HG03439 (cell line): ENCODE data around the gene IL18BP.

Source experiments
- ATAC-seq: cut with Tn5 transposase; IDR thresholded peaks from one replicate; pipeline ENCODE4 v1.9.1; 2021; ENCODE audit warnings: mild to moderate bottlenecking, moderate library complexity; ENCODE audit not compliant: unreplicated experiment

Gene IL18BP

DNA sequence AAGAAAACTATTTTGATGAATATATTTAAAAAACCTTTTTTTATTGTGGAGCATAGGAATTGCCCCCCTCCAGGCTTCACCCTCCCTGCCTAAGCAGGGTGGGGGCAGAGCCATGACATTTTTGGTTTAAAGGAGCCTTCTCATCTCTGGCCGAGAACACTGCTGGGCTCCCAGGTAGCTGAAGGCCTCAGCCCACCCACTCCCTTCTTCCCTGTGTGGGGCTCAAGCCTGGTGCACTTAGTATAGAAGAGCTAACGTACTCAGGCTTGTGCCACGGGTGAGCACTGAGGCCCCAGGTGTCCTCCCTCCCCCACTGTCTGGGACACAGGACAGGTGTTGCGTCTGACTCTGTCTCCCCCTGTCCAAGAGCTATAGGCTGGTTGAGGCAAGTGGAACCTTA is 2.2 kb upstream of the IL18BP start:
- ATAC-seq: no peak

DNA sequence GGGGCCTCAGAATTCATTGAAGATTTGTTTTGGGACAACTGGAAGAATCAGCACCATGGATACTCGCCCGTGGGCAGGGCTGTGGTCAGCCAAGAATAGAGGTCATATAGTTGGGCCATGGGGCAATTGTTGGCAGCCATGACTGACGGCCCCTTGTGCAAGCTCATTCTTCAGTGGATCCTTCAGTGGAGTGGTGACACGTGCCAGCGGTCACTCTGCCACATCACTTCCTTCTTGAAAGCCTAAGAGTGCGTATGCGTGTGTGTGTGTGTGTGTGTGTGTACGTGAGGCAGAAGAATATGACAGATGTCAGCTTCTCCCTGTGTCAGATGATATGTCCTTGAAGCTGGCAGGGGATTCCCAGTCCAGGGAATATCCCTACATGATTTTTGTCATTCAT is 1.8 kb upstream of the IL18BP start:
- no peak for ATAC-seq

DNA sequence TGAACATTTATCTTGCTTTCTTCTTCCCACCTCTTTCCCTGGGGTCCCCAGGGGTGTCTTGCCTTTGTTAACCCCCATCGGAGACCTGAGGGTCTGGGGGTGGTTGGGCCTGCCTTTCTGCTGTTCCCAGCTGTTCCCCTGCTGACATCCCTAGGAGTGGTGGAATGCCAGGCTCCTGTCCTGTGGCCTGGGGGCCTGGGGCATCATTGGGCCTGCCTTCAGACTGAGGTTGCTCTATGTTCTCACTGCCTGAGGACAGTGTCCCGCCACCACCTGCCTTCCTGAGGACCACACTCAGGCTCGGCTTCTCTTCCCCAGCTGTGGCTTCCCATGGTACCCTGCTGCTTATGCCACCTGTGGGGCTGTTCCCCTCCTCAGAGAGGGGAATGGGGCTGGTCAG is 1.1 kb upstream of the IL18BP start:
- ATAC-seq: no peak

DNA sequence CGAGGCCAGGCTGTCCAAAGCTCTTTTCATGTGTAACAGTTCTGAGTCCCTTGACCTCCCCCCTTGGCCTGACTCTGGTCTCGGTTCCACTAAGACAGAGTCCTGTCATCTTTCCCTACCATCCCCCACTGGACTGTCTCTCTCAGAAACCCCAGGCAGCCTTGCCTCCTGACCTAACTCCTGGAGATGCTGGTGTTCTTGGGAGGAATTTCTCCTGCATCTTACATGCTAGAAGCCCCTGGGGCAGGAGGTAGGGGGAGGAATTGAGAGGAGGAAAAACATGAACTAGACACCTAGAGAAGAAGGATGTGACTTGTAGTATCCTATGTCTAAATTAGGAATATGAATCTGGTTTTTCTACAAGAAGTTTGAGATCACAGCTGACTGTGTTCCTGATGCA is 648 bp upstream of the IL18BP start:
- no peak for ATAC-seq

DNA sequence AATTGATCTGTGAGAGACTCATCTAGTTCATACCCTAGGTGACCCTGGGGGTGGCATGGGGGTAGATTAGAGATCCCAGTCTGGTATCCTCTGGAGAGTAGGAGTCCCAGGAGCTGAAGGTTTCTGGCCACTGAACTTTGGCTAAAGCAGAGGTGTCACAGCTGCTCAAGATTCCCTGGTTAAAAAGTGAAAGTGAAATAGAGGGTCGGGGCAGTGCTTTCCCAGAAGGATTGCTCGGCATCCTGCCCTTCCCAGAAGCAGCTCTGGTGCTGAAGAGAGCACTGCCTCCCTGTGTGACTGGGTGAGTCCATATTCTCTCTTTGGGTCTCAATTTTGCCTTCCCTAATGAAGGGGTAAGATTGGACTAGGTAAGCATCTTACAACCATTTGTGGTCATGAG is 653 bp downstream of the IL18BP start:
- ATAC-seq: no peak

DNA sequence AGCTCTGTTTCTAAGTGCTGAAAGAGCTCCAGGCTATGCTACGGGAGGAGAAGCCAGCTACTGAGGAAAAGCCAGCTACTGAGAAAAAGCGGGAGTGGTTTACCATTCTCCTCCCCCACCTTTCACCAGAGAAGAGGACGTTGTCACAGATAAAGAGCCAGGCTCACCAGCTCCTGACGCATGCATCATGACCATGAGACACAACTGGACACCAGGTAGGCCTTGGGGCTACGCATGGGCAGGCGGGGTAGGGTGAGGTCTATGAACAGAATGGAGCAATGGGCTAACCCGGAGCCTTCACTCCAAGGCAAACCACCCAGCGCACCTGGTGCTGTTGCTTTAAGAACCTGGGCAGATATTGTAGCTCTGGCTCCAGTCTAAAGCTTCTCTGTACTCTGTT is 1.1 kb downstream of the IL18BP start:
- ATAC-seq: no peak

DNA sequence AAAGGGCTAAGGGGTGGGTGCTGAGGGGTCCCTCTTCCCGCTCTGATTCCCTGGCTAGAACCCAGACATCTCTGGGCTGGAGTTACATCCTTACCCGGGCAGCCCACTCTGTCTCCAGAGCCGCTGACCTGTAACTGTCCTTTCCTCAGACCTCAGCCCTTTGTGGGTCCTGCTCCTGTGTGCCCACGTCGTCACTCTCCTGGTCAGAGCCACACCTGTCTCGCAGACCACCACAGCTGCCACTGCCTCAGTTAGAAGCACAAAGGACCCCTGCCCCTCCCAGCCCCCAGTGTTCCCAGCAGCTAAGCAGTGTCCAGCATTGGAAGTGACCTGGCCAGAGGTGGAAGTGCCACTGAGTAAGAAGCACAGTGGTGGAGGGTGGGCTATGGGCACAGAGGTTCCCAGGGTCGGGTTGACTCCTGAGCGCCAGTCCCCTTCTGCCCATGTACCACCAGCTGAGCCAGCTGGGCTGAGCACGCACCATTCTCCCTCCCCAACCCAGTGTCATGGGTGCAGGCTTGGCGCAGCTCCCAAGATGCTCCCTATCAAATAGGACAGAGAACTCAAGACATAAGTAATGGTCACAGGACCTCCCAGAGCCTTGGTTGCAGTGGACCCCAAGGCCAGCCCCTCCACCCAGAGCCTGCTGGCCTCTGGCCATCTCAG is 1.6 kb downstream of the IL18BP start:
- ATAC-seq: no peak

DNA sequence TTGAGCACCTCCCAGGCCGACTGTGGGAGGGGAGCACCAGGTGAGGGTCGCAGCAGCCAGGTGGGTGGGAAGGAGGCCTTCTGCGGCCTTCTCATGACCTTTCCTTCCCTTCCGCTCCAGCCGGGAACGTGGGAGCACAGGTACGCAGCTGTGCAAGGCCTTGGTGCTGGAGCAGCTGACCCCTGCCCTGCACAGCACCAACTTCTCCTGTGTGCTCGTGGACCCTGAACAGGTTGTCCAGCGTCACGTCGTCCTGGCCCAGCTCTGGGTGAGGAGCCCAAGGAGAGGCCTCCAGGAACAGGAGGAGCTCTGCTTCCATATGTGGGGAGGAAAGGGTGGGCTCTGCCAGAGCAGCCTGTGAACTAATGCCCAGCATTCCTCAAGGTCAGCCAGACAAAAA is 2.6 kb downstream of the IL18BP start:
- no peak for ATAC-seq

DNA sequence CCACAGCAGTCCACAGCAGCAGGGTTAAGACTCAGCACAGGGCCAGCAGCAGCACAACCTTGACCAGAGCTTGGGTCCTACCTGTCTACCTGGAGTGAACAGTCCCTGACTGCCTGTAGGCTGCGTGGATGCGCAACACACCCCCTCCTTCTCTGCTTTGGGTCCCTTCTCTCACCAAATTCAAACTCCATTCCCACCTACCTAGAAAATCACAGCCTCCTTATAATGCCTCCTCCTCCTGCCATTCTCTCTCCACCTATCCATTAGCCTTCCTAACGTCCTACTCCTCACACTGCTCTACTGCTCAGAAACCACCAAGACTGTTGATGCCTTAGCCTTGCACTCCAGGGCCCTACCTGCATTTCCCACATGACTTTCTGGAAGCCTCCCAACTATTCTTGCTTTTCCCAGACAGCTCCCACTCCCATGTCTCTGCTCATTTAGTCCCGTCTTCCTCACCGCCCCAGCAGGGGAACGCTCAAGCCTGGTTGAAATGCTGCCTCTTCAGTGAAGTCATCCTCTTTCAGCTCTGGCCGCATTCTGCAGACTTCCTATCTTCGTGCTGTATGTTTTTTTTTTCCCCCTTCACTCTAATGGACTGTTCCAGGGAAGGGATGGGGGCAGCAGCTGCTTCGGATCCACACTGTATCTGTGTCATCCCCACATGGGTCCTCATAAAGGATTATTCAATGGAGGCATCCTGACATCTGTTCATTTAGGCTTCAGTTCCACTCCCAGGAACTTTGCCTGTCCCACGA is 3.3 kb downstream of the IL18BP start:
- ATAC-seq: no peak

DNA sequence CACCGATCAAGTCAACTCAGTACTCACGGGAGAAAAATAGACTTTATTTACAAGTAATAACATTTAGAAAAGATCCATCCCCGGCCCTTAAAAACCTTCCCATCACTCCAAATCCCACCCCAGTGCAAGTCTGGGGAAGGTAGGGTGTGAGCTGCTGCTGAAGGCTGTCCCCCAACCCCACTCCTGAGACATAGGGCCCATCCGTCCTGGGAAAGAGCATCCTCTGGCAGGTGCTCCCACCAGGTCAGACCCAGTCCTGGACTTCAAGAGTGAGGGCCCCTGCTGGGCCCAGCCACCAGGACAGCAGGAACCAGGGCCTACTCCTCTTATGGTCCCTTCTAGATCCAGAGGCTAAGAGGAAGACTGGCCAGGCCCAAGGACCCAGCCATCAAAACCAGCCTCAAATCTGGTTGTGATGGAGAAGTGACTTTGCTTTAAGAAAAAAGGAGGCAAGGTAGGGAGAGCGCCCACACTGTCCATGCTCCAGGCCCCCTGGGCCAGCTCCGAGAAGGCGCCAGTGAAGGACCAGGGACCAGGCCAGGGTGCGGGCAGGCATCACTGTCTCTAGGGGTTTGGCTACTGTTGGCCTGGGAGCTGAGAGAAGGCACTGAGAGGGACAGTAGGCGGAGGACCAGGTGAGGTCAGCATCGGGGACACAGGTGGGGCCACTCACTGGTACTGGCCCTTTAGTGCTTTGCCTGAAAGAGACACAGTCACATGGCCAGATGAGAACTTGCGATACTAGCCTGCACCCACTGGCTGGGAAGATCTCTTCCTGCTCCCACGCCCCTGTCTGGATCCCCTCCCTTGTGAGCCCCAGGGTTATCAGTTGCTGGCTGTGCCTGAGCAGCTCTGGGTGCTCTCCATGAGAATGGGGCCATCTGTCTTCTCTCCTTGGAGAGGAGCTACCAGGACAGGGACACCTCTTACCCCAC is 4.4 kb downstream of the IL18BP start:
- no peak for ATAC-seq

DNA sequence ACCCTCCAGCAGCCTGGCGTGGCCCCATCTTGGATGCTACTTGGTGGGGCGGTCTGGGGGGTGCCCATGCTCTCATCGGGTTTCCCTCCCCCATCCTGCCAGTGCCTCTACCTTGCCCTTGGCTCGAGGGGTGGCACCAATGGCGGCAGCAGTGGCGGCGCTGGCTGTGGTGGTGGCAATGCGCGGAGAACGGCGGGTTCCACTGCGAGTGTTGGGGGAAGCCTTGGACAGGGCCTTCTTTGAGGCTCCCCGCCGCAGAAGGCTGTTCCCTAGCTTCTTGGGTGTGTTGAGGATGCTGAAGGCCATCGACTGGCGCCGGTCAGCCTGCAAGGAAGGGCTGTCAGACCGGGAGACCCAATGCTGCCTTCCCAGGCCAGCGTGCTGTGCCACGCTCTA is 5.1 kb downstream of the IL18BP start:
- ATAC-seq: no peak

DNA sequence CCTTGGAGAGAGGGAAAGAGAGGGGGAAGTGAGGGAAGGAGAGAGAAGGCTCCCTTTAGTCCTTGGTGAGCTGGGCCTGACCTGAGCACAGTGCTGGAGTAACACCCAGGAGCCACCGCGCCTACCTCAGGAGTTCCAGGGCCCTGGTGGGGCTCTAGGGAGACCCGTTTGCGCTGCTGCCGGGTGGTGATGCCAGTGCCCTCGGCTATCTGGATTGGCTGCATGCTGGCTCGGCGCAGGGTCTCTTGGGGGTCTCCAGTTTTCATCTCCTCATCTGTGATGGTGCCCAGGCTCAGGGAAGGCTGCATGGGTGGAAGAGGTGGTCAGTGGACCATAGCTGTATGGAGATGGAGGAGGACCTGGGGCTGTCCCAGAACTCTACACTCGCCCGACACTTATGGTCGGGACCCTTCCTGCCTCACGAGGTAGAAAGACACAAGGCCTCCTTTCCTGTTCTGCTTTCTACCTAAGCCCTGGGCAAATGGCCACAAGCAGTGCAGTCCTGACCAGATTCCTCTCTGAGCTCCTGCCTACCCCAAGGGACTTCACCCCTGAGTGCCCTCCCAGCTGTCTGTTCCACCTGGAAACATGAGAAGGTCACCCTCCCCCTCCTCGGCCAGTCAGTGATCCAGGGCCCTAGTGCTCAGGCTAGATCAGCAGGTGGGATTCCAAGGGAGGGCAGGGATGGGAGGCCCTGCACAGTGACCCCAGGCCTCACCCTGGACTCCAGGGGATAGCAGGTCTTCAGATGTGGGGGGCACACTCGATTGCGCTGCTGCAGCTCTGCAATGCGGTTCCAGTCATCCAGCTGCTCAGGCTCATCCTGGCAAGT is 6.0 kb downstream of the IL18BP start:
- ATAC-seq: no peak

DNA sequence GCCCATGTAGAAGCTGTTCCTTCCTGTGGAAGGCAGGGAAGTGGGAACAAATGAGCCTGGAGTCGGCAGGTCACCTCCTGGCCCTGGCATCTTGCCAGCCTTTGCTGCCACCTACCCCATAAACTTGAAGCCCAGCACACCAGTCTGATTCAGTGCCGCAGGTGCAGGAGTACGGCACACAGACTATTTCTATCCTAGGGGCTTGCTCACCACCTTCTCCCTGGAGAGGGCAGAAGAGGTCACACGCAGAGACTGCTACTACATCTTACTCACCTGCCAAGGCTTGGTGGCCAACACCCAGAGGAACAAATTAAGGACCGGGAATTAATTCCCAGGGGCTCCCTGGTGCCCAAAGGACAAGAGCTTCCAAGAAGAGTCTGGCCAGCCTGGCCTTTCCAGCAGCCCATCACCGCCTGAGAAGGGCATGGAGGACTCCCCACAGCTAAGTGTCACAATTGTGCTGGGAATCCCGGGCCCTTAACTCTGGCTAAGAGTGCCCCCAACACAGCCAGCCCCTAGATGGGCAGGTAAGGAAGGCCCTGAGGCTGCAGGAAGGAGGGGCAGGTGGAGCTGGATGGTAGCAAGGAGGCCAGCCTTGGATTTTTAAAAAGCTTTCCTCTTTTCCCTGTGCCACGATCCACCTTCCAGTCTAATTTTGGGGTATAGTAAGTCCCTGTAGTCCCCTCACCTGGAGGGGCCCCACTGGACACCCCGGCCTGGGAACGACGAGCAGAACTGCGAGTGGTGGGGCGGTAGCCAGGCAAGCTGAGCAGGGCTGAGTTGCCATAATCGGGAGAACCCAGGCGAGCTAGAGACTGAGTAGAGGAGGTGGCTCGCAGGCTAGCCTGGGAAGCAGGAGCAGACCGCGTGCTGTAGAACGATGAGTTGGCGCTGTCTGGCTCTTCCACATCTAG is 6.9 kb downstream of the IL18BP start:
- ATAC-seq: no peak

DNA sequence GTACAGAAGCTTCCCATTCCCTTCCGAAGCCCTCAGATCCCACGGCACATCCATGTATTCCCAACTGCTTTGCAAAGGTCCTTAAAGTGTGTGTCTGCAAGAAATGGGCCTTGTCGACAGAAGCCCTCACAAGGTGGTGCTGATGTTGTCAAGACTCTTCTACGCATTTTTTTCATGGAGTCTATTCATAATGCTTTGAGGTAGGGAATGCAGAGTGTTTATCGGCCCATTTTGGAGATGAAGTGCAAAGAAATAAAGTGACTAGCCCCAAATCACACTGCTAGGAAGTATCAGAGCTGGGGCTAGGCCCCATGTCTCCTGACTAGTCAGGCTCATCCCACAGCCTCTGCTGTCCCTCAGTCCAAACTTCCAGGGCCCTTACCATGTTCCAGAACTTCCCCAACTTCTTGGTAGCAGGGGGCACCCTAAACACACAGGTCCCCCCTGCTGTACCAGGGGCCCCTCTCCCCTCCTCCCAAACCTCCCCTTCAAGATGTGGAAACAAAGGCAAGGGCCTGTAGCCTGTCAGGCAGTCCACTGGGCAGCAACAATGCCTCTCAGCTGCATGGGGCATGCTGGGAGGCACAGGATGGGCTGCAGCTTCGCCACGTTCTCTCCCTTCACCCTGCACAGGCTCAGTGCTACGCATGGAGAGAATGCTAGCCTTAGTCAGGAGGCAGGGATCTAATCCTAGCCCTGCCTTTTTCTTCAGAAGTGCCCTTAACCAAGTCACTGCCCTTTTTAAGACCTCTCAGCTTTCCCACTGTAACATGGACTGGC is 7.8 kb downstream of the IL18BP start:
- ATAC-seq: no peak

DNA sequence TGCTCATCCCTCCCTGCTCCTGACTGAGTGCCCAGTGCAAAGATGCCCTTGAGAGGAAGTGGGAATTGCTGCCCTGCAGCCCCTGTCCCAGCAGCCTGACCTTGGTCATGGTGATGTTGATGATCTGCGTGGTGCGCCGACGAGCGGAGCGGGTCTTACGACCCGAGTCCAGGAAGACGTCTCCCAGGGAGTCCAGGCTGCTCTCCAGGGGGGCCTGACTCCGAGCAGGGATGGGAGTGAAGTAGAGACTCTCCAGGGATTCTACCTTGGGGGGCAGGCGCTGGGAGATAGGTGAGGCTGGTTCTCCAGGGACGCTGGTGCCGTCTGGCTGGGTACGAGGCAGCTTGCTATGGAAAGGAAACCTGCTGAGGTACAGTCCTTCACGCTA is 8.4 kb downstream of the IL18BP start:
- ATAC-seq: no peak

DNA sequence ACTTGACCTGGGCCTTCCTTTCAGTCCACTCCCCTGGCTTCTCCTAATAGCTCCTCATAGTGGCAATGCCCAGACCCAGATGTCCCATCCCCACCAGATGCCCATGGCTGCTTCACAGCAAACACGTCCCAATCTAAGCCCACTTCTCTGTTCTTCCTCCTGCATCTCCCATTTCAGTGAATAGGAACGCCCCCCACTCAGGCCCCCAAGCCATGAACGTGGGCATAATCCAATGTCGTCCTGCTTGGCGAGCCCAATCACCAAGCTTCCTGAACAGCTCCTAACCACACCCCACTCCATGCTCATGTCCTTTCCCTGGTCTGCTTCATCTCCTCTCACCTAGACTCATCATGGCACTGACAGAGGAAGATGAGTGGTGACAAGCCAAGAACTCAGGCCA is 8.9 kb downstream of the IL18BP start:
- ATAC-seq: no peak

DNA sequence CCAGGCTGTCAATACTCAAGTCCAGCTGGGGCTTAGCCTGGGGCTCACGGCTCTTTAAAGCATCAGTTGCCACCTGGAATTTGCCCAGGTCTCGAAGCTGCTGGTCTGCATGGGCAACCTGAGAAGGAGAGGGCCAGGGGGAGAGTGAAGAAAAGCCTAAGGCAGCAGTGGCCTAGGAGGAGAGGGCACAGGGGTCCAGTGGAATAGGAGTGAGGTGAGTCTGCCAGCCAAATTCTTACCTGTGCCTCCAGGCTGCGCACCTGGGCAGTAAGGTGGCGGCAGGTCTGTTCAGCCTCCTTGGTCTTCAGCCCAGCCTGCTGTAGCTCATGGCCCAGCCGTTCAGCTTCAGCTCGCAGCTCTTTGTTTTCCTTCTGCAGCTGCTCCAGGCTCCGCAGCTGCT is 10.0 kb downstream of the IL18BP start:
- ATAC-seq: no peak

DNA sequence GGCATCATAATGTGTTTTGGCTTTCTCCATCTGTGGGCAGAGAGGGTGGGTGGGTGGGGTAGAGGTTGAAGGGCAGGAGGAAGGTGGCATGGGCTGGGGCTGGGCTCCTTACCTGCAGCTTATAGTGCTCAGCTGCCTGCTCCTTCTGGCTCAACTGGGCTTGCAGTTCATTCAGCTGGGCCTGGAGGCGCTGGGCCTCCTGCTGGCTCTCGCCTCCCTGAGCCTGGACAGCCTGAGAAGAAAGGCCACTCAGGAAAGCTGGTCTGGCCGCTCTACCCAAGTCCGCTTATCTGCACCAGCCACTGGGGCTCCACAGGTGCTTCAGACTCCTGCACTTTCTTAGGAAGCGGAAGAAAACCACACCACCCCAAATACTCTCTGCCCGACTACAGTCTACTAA is 10.4 kb downstream of the IL18BP start:
- no peak for ATAC-seq
